ENCODE data around the gene TRPV3.

TRPV3 gene

DNA sequence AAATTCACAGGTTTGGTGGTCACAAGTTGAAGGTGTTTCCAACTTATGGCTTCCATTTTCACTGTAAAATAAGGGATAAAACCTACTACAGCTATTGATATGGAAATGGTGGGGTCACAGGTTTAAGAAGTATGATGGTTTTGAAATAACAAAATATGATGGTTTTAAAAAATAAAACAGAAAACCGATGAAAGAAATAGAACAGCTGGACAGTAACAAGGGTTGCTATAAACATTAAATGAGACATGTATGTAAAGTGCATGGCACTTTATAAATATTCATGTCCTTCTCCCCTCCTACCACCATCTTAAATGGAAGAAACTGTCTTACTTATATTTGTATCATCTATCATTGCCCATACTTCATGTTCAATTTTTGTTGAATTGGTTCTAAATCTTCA lies 50.5 kb downstream of the TRPV3 start:
- DNase-seq = no peak
- peaks cover 3% of the 10 kb centered on the region for H3K9me3 Mint-ChIP-seq
- no peak overlapping the region for H3K4me3 Mint-ChIP-seq
- no peaks in the 10 kb centered on the region for H3K36me3 Mint-ChIP-seq (ENCODE audit: low read depth)
- no peaks in the 10 kb centered on the region for H3K4me1 Mint-ChIP-seq (ENCODE audit: low read depth)
- H3K27ac Mint-ChIP-seq = no peak overlapping the region
- peaks cover 14% of the 10 kb centered on the region for H3K27me3 Mint-ChIP-seq

DNA sequence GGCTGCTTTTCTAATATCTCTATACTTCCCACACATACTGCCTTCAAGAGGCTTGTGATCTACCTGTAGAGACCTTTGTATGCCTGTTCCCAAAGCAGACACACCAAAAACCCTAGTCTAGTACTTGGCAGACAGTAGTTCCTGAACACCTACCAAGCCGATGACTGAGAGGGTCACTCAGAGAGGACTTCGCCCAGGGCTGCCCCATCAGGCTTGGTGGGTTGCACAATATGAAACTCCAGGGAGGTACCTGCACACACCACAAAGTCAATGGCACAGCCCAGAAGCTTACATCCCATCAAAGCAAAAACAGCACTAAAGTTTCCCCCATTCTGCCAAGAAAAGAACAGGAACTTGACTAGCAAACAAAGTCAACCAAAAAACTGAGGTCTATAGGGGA lies 51.6 kb downstream of the TRPV3 start:
- Mint-ChIP-seq H3K4me3 (no peak overlapping the region), H3K36me3 (ENCODE audit: low read depth) (no peaks in the 10 kb centered on the region), H3K4me1 (ENCODE audit: low read depth) (no peaks in the 10 kb centered on the region), H3K27me3 (peaks cover 14% of the 10 kb centered on the region), H3K27ac (no peak overlapping the region), H3K9me3 (peaks cover 3% of the 10 kb centered on the region)
- DNase-seq = no peak

DNA sequence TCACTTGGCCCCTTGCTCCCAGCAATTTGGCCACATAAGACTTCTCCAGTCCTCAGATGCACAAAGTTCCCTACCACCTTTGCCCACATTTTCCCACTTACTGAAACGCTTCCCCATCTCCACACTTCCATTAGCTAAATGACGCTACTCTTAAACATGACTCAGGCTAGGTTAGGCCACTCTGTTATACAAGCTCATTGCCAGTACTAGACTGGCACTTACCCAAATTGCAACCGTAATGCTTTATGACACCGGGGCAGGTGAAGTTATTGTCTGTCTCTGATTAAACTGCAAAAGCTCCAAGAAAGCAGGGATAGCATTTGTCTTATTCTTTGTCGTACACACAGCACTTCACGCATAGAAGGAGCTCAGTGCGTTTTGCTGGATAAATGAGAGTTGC lies 52.6 kb downstream of the TRPV3 start:
- Mint-ChIP-seq H3K27me3 (peaks cover 14% of the 10 kb centered on the region), H3K4me1 (ENCODE audit: low read depth) (no peaks in the 10 kb centered on the region), H3K9me3 (peaks cover 3% of the 10 kb centered on the region), H3K4me3 (no peak overlapping the region), H3K27ac (no peak overlapping the region), H3K36me3 (ENCODE audit: low read depth) (no peaks in the 10 kb centered on the region)
- no peak for DNase-seq

DNA sequence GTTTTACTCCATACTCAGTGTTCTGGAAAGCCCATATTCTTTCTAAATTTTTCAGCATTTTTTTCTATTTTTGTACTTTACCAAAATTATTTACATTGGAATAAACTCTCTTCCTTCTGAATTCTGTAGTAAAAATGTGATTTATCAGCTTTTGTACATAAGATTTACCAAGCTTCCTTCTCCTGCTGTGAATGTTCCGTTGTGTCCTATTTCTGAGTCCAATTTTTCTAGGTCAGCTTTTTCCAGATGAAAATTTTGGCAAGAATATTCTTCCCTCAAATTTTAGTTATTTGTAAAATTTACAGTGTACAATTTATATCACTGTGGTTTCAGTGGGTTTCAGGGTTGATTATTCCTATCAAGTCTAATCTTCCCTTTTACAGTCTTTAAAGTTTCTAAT lies 54.3 kb downstream of the TRPV3 start:
- Mint-ChIP-seq H3K9me3 (no peaks in the 10 kb centered on the region), H3K36me3 (ENCODE audit: low read depth) (no peaks in the 10 kb centered on the region), H3K4me3 (no peak overlapping the region), H3K27me3 (peaks cover 8% of the 10 kb centered on the region), H3K4me1 (ENCODE audit: low read depth) (no peaks in the 10 kb centered on the region), H3K27ac (no peak overlapping the region)
- no peak for DNase-seq

DNA sequence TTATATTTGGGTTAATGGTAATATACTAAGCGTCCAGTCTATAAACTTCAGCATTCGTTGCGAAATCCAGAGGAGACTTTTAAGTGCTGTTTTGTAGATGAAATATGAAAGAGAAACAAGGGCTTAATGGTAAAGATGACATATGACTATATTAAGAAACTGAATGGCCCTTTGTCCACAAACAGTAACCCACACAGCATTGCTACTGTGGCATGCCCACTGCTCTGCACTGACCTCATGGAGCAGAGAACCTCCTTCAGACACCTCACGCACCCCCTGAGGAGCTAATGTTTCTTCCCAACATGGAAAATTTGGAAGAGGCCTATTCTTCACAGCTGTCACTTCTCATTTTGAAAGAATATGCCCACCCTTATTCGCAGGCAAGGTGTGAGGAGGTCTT lies 55.1 kb downstream of the TRPV3 start:
- Mint-ChIP-seq H3K9me3 (no peaks in the 10 kb centered on the region), H3K27me3 (peaks cover 8% of the 10 kb centered on the region), H3K4me1 (ENCODE audit: low read depth) (no peaks in the 10 kb centered on the region), H3K4me3 (no peak overlapping the region), H3K27ac (no peak overlapping the region), H3K36me3 (ENCODE audit: low read depth) (no peaks in the 10 kb centered on the region)
- no peak for DNase-seq

DNA sequence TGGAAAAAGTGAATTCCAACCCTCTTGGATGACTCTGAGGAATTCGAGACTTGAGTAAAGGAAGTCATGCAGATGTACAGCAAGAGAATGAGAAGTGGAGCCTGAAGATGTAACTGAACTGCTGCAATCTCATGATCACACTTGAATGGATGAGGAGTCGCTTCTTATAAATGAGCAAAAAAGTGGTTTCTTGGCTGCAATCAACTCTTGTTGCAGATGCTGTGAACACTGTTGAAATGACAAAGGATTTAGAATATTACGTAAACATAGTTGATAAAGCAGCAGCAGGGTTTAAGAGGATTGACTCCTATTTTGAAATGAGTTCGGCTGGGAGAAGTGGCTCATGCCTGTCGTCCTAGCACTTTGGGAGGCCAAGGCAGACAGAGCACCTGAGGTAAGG lies 56.3 kb downstream of the TRPV3 start:
- Mint-ChIP-seq H3K4me3 (no peak overlapping the region), H3K27me3 (peaks cover 9% of the 10 kb centered on the region), H3K4me1 (ENCODE audit: low read depth) (no peaks in the 10 kb centered on the region), H3K36me3 (ENCODE audit: low read depth) (no peaks in the 10 kb centered on the region), H3K9me3 (no peaks in the 10 kb centered on the region), H3K27ac (no peak overlapping the region)
- DNase-seq = no peak

DNA sequence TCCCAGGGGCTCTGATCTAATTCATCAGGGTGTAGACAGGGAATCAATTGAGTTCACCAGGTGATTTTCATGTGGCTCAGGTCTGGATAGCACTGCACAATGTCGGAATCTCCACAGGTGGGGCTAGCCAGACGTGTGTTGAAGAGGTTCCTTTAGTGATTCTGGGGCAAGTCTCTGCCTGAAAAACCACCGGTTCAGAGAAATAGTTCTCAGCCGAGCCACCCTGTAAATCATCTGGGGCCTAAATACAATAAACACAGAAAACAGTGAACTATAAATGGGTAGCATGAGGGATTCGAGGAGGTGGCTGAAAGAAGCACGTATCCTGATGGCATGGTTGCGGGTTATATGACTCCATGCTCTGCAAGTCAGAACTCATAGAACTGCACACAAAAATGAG lies 60.5 kb downstream of the TRPV3 start:
- Mint-ChIP-seq H3K4me1 (ENCODE audit: low read depth) (no peaks in the 10 kb centered on the region), H3K27me3 (peaks cover 3% of the 10 kb centered on the region), H3K4me3 (no peak overlapping the region), H3K9me3 (no peaks in the 10 kb centered on the region), H3K36me3 (ENCODE audit: low read depth) (no peaks in the 10 kb centered on the region), H3K27ac (no peak overlapping the region)
- no peak for DNase-seq

DNA sequence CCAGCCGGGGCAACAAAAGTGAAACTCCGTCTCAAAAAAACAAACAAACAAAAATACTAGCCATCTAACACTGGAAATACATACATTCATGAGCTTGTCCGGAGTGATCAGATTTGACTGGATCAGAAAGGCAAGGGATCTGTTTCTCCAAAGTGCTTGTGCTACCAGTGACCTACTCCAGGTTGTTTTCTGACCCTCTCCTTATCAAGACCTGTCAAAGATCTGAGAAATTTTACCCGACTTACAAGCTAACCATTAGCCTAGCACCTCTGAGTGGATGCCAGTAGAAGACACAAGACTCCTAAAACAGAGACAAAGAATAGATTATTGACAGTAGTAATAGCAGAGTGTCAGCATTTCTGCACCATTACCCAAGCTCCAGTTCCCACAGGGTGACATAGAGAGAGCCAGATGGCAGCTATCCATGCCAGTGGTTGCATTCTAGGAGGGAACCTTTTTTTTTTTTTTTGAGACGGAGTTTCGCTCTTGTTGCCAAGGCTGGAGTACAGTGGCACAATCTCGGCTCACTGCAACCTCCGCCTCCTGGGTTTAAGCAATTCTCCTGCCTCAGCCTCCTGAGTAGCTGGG lies 72.0 kb downstream of the TRPV3 start:
- no peak overlapping the region for H3K4me3 Mint-ChIP-seq
- H3K27me3 Mint-ChIP-seq = peaks cover 48% of the 10 kb centered on the region
- DNase-seq = no peak
- no peak overlapping the region for H3K27ac Mint-ChIP-seq
- no peaks in the 10 kb centered on the region for H3K4me1 Mint-ChIP-seq (ENCODE audit: low read depth)
- H3K36me3 Mint-ChIP-seq (ENCODE audit: low read depth) = no peaks in the 10 kb centered on the region
- H3K9me3 Mint-ChIP-seq = no peaks in the 10 kb centered on the region

DNA sequence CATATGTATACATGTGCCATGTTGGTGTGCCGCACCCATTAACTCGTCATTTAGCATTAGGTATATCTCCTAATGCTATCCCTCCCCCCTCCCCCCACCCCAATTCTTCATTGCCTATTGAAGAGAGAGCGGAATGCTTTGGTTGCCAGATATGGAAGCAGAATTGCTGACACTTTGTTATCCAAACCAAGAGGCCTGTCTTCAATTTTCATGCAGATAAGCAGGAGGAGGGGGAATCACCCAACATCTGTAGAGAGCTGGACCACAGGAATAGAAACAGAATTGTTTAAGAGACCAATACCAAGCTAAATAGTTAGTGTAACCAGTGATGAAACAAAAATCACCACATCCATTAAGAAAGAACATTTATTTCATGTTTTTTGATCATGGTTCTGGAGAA lies 74.8 kb downstream of the TRPV3 start:
- Mint-ChIP-seq H3K27ac (no peak overlapping the region), H3K4me1 (ENCODE audit: low read depth) (no peaks in the 10 kb centered on the region), H3K36me3 (ENCODE audit: low read depth) (no peaks in the 10 kb centered on the region), H3K4me3 (no peak overlapping the region), H3K9me3 (no peaks in the 10 kb centered on the region), H3K27me3 (peaks cover 46% of the 10 kb centered on the region)
- no peak for DNase-seq

DNA sequence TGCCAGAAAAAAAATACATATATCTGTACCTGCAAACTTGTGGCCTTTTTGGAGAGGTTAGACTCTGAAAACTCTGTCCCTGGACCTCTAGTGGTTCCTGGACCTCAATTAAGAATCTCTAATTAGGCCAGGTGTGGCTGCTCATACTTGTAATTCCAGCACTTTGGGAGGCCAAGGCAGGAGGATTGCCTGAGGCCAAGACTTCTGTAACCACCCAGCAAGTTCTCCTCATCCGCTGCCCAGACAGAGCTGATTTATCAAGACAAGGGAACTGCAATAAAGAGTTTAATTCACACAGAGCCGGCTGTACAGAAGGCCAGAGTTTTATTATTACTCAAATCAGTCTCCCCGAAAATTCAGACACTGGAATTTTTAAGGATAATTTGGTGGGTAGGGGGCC lies 77.6 kb downstream of the TRPV3 start:
- Mint-ChIP-seq H3K27ac (no peak overlapping the region), H3K4me1 (ENCODE audit: low read depth) (peaks cover 5% of the 10 kb centered on the region), H3K36me3 (ENCODE audit: low read depth) (no peaks in the 10 kb centered on the region), H3K4me3 (no peak overlapping the region), H3K27me3 (peaks cover 26% of the 10 kb centered on the region), H3K9me3 (no peaks in the 10 kb centered on the region)
- DNase-seq = no peak

DNA sequence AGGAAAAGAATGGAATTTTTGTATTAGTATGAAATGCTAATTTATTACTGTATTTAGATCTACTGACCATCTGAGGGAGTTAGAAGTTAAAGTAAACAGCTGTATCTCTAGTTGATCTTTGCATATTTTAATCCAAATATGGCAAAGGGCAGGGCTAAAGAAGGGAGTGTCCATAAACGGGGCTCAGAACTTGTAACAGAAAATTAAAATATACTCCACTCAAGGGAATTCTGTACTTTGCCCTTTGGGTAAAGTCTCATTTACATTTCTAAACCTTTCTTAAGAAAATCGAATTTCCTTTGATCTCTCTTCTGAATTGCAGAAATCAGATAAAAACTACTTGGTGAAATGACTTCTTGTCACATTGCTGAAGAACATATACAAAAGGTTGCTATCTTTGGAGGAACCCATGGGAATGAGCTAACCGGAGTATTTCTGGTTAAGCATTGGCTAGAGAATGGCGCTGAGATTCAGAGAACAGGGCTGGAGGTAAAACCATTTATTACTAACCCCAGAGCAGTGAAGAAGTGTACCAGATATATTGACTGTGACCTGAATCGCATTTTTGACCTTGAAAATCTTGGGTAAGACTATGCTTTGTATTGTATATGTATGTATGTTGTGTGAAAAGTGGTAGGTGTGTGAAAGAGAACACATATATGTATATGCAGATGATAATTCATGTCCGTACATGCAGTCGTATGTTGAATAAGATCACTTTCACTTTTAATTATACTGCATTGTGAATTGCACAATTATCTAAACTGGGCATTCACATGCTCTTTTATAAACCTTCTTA lies 81.6 kb downstream of the TRPV3 start, which contains the start of gene ASPA:
Gene ASPA, plus strand, starts transcription at position 186 of the 799 bp plus-strand sequence. Its CDS starts 163 bp downstream, at position 349.
- DNase-seq = no peak
- Mint-ChIP-seq H3K4me3 (peak within 1 kb of the TSS; percentile 15), H3K36me3 (ENCODE audit: low read depth) (no peaks in the 10 kb centered on the region), H3K27me3 (peaks cover 14% of the 10 kb centered on the region), H3K9me3 (no peaks in the 10 kb centered on the region), H3K4me1 (ENCODE audit: low read depth) (peaks cover 5% of the 10 kb centered on the region), H3K27ac (no peak within 1 kb of the TSS)

DNA sequence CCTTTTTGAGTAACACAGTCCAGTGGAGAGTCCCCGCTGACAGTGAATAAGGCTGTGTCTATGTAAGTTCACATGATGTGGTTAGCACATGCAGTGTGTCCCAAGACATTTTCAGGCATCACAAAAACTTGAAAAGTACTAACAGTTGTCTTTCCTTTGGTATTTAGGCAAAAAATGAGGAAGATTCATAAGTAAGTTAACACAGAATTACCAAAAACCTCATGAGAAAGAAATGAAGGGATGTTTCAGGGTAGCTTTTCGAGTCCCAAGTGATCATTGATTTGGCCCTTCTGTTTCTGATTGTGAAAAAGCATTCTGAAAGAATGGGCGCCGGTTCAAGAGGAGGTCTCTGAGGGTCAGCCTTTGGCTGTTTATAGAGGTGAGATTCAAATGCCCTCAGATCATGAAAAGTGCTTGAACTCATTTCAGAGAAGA lies 82.3 kb downstream of the TRPV3 start:
- DNase-seq = no peak
- Mint-ChIP-seq H3K9me3 (no peaks in the 10 kb centered on the region), H3K27ac (no peak overlapping the region), H3K27me3 (peaks cover 8% of the 10 kb centered on the region), H3K4me1 (ENCODE audit: low read depth) (peaks cover 5% of the 10 kb centered on the region), H3K36me3 (ENCODE audit: low read depth) (no peaks in the 10 kb centered on the region), H3K4me3 (no peak overlapping the region)

DNA sequence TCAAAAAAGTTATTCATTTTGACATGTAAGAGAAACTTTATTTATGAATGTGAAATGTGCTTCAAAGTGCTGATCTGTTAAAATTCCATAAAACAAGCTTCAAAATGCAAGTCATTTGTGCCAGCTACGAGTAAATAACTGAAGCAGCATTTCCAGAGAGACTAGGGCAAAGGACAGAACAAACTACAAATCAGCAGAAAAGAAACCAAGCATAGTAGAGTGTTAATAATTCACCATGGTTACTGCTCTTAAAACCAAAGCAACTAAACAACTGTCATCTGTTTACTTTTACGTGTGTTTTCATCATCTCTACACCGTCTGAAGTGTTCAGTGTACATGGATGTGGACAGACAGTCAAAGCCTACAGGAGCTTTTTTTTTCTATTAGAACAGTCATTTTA lies 83.4 kb downstream of the TRPV3 start:
- Mint-ChIP-seq H3K27ac (no peak overlapping the region), H3K36me3 (ENCODE audit: low read depth) (no peaks in the 10 kb centered on the region), H3K4me1 (ENCODE audit: low read depth) (peaks cover 5% of the 10 kb centered on the region), H3K9me3 (no peaks in the 10 kb centered on the region), H3K4me3 (no peak overlapping the region), H3K27me3 (peaks cover 10% of the 10 kb centered on the region)
- DNase-seq = no peak

DNA sequence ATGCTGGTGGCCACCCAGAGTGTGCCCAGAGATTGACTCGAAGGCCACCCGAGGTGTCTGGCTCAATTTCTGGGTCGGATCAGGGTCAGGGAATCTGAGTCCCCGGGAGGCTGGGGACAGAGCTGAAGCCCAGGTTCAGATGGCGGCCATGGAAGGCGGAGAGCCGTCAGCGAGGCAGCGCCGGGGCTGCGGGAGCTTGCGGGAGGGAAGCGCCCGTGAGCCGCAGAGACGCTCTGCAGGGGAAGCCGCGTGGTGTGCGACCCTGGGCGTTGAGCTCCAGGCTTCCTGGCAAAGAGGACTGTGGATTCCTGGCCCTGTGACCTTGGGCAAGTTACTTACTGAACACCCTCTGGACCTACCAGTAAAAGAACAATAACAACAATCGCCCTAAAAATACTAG lies 85.5 kb downstream of the TRPV3 start:
- H3K9me3 Mint-ChIP-seq = no peaks in the 10 kb centered on the region
- H3K4me1 Mint-ChIP-seq (ENCODE audit: low read depth) = peaks cover 5% of the 10 kb centered on the region
- no peaks in the 10 kb centered on the region for H3K36me3 Mint-ChIP-seq (ENCODE audit: low read depth)
- H3K4me3 Mint-ChIP-seq = no peak overlapping the region
- no peak overlapping the region for H3K27ac Mint-ChIP-seq
- H3K27me3 Mint-ChIP-seq = peaks cover 14% of the 10 kb centered on the region
- no peak for DNase-seq

DNA sequence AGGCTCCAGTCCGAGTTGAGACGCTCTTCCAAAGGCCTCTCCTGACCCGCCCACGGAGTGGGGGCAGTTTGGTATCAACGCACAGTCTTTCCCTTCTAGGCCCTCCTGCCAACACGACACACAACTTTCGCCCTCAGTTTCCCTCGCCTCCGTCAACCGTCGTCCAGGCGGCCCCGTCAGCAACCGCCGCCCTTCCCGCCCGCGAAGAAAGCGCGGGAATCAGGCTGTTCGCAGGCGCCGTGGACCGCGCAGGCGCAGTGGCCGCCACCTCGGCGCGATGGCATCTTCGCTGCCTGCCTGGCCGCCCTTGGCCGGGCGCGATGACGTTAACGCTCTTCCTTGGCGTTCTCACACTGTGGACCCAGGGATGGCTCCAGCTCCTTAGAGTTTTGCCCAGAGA lies 86.0 kb downstream of the TRPV3 start, which contains the start of gene SPATA22:
Gene SPATA22, minus strand, starts transcription at position 221 of the 400 bp plus-strand sequence. CDS start 2,494 bp downstream, outside the sequence.
- Mint-ChIP-seq H3K27ac (no peak within 1 kb of the TSS), H3K9me3 (no peaks in the 10 kb centered on the region), H3K36me3 (ENCODE audit: low read depth) (no peaks in the 10 kb centered on the region), H3K27me3 (peaks cover 14% of the 10 kb centered on the region), H3K4me3 (no peak within 1 kb of the TSS), H3K4me1 (ENCODE audit: low read depth) (peaks cover 5% of the 10 kb centered on the region)
- DNase-seq = no peak

Data from activated T-cell treated with anti-CD3 and anti-CD28 coated beads, Interleukin-2, amount 50 U/mL, for 24 hours (primary cell).